ENCODE results near the gene CDH4. TPM values are rescaled to one million over a fixed set of nuclear protein-coding genes. Genes with fewer than 3 reads are reported as not detected.

The CDH4 gene
- total RNA-seq, 2 experiments from 2014 or later = not detected

GRCh38 chr20:61576372-61576771 is 324.3 kb downstream of the CDH4 start:
- Histone ChIP-seq H4K20me1 (ENCODE audit: insufficient read depth, low read length) (no peaks in the 10 kb centered on the region), H3K9me3 (ENCODE audit: low read length) (no peaks in the 10 kb centered on the region), H2AFZ (ENCODE audit: low read length) (no peak overlapping the region), H3K9me2 (ENCODE audit: insufficient read depth, low read length) (no peaks in the 10 kb centered on the region), H3K4me1 (ENCODE audit: insufficient read depth, low read length, poor library complexity, severe bottlenecking) (no peaks in the 10 kb centered on the region), H3K36me3 (ENCODE audit: insufficient read depth, low read length) (no peaks in the 10 kb centered on the region), H3K4me3 (ENCODE audit: low read depth, low read length, poor library complexity, severe bottlenecking) (no peak overlapping the region), H3K4me2 (ENCODE audit: low read length) (no peak overlapping the region), H3K79me2 (ENCODE audit: insufficient read depth, low read depth, low read length) (no peaks in the 10 kb centered on the region), H3K27ac (ENCODE audit: low read depth, low read length, poor library complexity, severe bottlenecking) (no peak overlapping the region)
- no TSS peak for BruUV-seq (replicated peaks)
- intact Hi-C loops (cut with micrococcal nuclease; ENCODE audit: unreplicated experiment) = no loop called here
- CTCF ChIA-PET (ENCODE audit: unreplicated experiment) = no interaction called here
- DNase-seq (ENCODE audit: low spot score) = no peak
- POLR2A ChIA-PET = no interaction called here
- no peak for TF ChIP-seq EZH2phosphoT487 (IDR thresholded peaks at IDR 0.05; ENCODE audit: borderline replicate concordance, low read depth, low read length)
- no peak for TF ChIP-seq CTCF (conservative IDR thresholded peaks at IDR 0.05; ENCODE audit: low read length)

DNA sequence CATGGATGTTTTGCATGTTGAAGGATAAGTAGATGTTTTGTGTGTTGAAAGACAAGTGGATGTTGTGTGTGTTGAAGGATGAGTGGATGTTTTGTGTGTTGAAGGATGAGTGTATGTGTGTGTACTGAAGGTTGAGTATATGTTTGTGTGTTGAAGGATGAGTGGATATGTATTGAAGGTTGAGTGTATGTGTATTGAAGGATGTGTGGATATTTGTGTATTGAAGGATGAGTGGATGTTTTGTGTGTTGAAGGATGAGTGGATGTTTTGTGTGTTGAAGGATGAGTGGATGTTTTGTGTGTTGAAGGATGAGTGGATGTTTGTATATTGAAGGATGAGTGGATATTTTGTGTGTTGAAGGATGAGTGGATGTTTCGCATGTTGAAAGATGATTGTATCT is 325.0 kb downstream of the CDH4 start:
- no peak overlapping the region for H2AFZ ChIP-seq (ENCODE audit: low read length)
- no peak overlapping the region for H3K4me2 ChIP-seq (ENCODE audit: low read length)
- no peak for DNase-seq (ENCODE audit: low spot score)
- no peaks in the 10 kb centered on the region for H3K4me1 ChIP-seq (ENCODE audit: insufficient read depth, low read length, poor library complexity, severe bottlenecking)
- H4K20me1 ChIP-seq (ENCODE audit: insufficient read depth, low read length) = no peaks in the 10 kb centered on the region
- ChIA-PET CTCF (ENCODE audit: unreplicated experiment) (no interaction called here), POLR2A (no interaction called here)
- TF ChIP-seq EZH2phosphoT487 (IDR thresholded peaks at IDR 0.05; ENCODE audit: borderline replicate concordance, low read depth, low read length) (no peak), CTCF (conservative IDR thresholded peaks at IDR 0.05; ENCODE audit: low read length) (no peak)
- BruUV-seq (replicated peaks) = no TSS peak
- H3K9me2 ChIP-seq (ENCODE audit: insufficient read depth, low read length) = no peaks in the 10 kb centered on the region
- H3K36me3 ChIP-seq (ENCODE audit: insufficient read depth, low read length) = no peaks in the 10 kb centered on the region
- H3K27ac ChIP-seq (ENCODE audit: low read depth, low read length, poor library complexity, severe bottlenecking) = no peak overlapping the region
- no peak overlapping the region for H3K4me3 ChIP-seq (ENCODE audit: low read depth, low read length, poor library complexity, severe bottlenecking)
- H3K79me2 ChIP-seq (ENCODE audit: insufficient read depth, low read depth, low read length) = no peaks in the 10 kb centered on the region
- no peaks in the 10 kb centered on the region for H3K9me3 ChIP-seq (ENCODE audit: low read length)
- intact Hi-C loops (cut with micrococcal nuclease; ENCODE audit: unreplicated experiment) = no loop called here

DNA sequence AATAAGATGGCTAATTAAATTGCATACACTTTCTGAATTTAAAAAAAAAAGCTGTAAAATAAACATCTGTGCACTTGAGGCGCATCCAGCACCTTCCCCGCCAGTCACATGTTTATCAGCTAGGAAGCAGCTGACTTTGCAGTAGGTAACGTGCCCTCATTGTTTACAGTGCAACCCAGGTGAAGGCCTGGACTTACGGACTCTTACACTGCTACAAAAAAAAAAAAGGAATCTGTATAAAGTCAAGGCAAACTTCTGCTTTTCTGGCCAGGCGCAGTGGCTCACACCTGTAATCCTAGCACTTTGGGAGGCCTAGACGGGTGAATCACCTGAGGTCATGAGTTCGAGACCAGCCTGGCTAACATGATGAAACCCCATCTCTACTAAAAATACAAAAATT is 327.8 kb downstream of the CDH4 start:
- Histone ChIP-seq H2AFZ (ENCODE audit: low read length) (no peak overlapping the region), H3K9me2 (ENCODE audit: insufficient read depth, low read length) (no peaks in the 10 kb centered on the region), H3K79me2 (ENCODE audit: insufficient read depth, low read depth, low read length) (no peaks in the 10 kb centered on the region), H3K27ac (ENCODE audit: low read depth, low read length, poor library complexity, severe bottlenecking) (no peak overlapping the region), H3K4me3 (ENCODE audit: low read depth, low read length, poor library complexity, severe bottlenecking) (no peak overlapping the region), H3K36me3 (ENCODE audit: insufficient read depth, low read length) (no peaks in the 10 kb centered on the region), H3K4me2 (ENCODE audit: low read length) (no peak overlapping the region), H3K4me1 (ENCODE audit: insufficient read depth, low read length, poor library complexity, severe bottlenecking) (no peaks in the 10 kb centered on the region), H4K20me1 (ENCODE audit: insufficient read depth, low read length) (no peaks in the 10 kb centered on the region), H3K9me3 (ENCODE audit: low read length) (no peaks in the 10 kb centered on the region)
- DNase-seq (ENCODE audit: low spot score) = no peak
- CTCF ChIA-PET (ENCODE audit: unreplicated experiment) = no interaction called here
- no peak for TF ChIP-seq CTCF (conservative IDR thresholded peaks at IDR 0.05; ENCODE audit: low read length)
- TF ChIP-seq EZH2phosphoT487 (IDR thresholded peaks at IDR 0.05; ENCODE audit: borderline replicate concordance, low read depth, low read length) = no peak
- POLR2A ChIA-PET = no interaction called here
- BruUV-seq (replicated peaks) = no TSS peak
- intact Hi-C loops (cut with micrococcal nuclease; ENCODE audit: unreplicated experiment) = no loop called here

Data from OCI-LY7 (cell line).